Retina (tissue), 1 donor: ENCODE results near the gene AKAP14.
"Not testable (repeated sequence)": the region's sequence is repeated elsewhere in the genome, so short reads cannot be mapped to it uniquely, and the experiment has no call there.

Experiments
- DNase-seq: peaks from one replicate; pipeline ENCODE4 v3.0.0-alpha.2; 2016

AKAP14 gene

GRCh38 chrX:119935215-119935874 is 39.7 kb downstream of the AKAP14 start:
- no peak for DNase-seq

DNA sequence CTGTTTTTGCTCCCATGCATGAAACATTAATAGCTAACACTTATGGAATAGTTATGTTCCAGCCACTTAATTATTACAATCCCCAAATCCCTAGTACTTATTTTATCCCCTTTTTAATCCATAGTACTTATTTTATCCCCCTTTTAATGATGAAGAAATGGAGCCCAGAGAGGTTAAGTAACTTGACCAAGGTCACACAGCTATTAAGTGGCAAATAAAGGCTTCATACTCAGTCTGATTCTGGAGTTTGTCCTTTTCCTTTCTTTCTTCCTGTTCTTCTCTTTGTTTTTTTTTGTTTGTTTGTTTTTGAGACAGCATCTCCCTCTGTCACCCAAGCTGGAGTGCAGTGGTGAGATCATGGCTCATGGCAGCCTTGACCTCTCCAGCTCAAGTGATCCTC is 45.6 kb downstream of the AKAP14 start:
- DNase-seq = no peak

DNA sequence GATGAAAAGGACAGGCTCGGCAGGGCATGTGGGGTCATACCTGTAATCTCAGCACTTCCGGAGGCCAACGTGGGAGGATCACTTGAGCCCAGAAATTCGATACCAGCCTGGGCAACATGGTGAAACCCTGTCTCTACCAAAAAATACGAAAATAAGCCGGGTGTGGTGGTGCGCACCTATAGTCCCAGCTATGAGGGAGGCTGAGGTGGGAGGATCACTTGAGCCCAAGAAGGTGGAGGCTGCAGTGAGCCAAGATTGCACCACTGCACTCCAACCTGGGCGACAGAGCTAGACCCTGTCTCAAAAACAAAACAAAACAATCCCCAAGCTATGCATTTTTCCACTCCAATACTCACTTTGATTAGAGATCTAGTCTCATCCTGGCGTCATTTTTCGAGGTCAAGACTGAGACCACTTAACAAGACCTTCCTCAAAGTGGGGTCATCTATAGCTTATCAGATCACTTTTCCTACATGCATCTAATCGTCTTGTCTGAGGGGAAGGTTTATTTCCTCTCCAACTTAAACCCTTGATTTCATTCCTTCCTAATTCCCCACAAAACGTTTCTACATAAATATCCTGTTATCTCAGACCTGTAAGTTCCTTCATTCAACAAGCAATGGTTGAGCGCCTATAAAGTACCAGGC is 46.6 kb downstream of the AKAP14 start:
- no peak for DNase-seq

DNA sequence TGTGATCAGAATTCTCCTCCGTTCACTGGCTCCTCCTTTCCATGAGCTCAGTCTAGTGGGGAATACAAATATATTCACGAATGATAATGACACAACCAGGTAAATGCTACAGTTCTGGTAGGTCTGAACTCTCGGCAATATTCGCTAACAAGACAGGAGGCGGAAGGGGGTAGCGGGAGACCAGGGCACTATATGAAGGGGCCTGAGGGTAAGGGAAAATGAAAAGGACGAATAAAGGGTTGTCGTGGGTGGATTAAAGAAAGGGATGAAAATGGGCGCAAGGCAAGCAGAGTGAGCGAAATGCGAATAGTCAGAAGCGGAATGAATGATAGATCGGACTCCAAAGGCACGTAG is 47.1 kb downstream of the AKAP14 start:
- DNase-seq = no peak

- peak; percentile 89 for DNase-seq
Measured at GRCh38 chrX:119943185-119943988, 47.7 kb downstream of the AKAP14 start, which contains the start of gene NKAP. Gene NKAP (minus strand): TSS chrX:119943751. CDS start chrX:119943605, 146 bp downstream.

DNA sequence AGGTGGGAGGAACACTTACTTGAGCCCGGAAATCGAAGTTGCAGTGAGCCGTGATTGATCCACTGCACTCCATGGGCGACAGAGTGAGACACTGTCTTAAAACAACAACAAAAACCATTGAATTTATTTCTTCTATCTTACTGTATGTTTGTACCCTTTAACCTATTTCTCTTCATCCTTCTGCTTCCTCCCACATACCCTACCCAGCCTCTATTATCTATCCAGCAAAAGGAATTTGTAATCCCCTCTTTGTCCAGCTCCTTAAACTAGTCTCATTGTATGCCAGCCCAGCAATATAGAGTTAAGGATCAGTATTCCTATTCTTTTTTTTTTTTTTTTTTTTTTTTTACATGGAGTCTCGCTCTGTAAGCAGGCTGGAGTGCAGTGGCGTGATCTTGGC is 49.8 kb downstream of the AKAP14 start:
- no peak for DNase-seq

- DNase-seq = no peak
Measured at GRCh38 chrX:119948381-119948780, 52.7 kb downstream of the AKAP14 start.

DNA sequence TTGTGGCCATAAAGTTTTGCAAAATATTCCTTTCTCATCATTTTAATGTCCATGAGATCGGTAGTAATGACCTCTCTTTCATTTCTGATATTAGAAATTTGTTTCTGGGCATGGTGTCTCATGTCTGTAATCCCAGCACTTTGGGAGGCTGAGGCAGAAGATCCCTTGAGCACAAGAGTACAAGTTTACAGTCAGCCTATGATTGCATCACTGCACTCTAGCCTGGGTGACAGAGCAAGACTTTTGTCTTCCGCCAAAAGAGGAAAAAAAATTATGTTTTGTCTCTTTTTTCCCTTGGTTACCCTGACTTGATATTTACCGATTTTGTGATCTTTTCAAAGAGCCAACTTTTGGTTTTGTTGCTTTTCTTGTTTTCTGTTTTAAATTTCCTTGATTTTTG is 58.7 kb downstream of the AKAP14 start:
- DNase-seq = no peak

DNA sequence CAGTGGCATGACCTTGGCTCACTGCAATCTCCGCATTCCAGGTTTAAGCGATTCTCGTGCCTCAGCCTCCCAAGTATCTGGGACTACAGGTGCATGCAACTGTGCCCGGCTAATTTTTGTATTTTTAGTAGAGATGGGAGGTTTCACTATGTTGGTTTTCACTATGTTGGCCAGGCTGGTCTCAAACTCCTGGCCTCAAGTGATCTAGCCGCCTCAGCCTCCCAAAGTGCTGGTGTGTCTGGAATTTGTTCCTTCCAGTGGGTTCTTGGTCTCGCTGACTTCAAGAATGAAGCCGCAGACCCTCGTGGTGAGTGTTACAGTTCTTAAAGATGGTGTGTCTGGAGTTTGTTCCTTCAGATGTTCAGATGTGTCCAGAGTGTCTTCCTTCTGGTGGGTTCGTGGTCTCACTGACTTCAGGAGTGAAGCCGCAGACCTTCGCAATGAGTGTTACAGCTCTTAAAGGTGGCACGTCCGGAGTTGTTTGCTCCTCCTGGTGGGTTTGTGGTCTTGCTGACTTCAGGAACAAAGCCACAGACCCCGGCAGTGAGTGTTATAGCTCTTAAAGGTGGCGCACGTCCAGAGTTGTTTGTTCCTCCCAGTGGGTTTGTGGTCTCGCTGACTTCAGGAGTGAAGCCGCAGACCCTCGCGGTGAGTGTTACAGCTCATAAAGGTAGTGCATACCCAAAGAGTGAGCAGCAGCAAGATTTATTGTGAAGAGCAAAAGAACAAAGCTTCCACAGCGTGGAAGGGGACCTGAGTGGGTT is 60.3 kb downstream of the AKAP14 start:
- not testable (repeated sequence) for DNase-seq

DNA sequence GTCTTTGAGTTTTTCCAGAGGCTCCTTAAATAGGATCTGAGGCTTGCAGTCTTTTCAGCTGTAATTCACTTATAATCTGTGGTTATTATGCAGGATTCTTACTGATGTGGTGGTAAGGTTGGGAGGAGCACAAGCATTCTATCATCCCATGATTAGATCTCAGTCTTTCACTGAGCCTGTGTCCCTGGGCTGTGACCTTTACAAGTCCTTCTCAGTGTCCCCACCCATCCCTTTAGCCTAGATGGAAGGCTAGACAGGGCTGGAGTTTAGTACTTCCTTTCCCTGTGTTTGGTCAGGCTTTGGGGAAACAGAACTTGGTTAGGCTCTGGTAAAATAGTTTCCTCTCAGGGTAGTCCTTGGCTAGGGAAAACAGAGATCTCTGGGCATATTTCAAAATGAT is 64.9 kb downstream of the AKAP14 start:
- DNase-seq = no peak

- DNase-seq = not testable (repeated sequence)
Measured at GRCh38 chrX:119966837-119967236, 71.1 kb downstream of the AKAP14 start.
